SJCRH30 (cell line): Measurements from ENCODE around the gene OGFR. TPM values are rescaled to one million over a fixed set of nuclear protein-coding genes. Genes with fewer than 3 reads are reported as not detected.

Source experiments
- DNase-seq, 2 experiments: peaks; one replicate each; pipeline ENCODE4 v3.0.0-alpha.2; 2015 to 2020
- H3K27ac ChIP-seq: fragments of 250-450 bp; sonication (Bioruptor Pico); 2 replicates; pipeline ENCODE4 v1.5.1; 2020; ENCODE audit warnings: mild to moderate bottlenecking, moderate library complexity
- H3K27me3 ChIP-seq: fragments of 250-450 bp; sonication (Bioruptor Pico); 2 replicates; pipeline ENCODE4 v1.5.1; 2020; ENCODE audit warnings: mild to moderate bottlenecking, moderate library complexity
- H3K36me3 ChIP-seq: fragments of 250-450 bp; sonication (Bioruptor Pico); 2 replicates; pipeline ENCODE4 v1.5.1; 2020; ENCODE audit warnings: mild to moderate bottlenecking, moderate library complexity
- H3K4me1 ChIP-seq: fragments of 250-450 bp; sonication (Bioruptor Pico); 2 replicates; pipeline ENCODE4 v1.5.1; 2020; ENCODE audit warnings: mild to moderate bottlenecking, moderate library complexity
- H3K4me3 ChIP-seq: fragments of 250-450 bp; sonication (Bioruptor Pico); 2 replicates; pipeline ENCODE4 v1.5.1; 2020; ENCODE audit warnings: mild to moderate bottlenecking, moderate library complexity
- H3K9me3 ChIP-seq: fragments of 250-450 bp; sonication (Bioruptor Pico); replicated peaks from 2 replicates; pipeline ENCODE4 v1.5.1; 2020; ENCODE audit warnings: mild to moderate bottlenecking, moderate library complexity
- total RNA-seq: library from RNA; depleted of rRNA; stranded (reverse); fragments of >200 nt; shearing (Covaris generic); gene quantifications from 2 replicates; pipeline ENCODE4 v1.2.3, GENCODE V29; 2014; rRNA removed

Gene OGFR, protein sequence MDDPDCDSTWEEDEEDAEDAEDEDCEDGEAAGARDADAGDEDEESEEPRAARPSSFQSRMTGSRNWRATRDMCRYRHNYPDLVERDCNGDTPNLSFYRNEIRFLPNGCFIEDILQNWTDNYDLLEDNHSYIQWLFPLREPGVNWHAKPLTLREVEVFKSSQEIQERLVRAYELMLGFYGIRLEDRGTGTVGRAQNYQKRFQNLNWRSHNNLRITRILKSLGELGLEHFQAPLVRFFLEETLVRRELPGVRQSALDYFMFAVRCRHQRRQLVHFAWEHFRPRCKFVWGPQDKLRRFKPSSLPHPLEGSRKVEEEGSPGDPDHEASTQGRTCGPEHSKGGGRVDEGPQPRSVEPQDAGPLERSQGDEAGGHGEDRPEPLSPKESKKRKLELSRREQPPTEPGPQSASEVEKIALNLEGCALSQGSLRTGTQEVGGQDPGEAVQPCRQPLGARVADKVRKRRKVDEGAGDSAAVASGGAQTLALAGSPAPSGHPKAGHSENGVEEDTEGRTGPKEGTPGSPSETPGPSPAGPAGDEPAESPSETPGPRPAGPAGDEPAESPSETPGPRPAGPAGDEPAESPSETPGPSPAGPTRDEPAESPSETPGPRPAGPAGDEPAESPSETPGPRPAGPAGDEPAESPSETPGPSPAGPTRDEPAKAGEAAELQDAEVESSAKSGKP
- 46.6 and 49.0 TPM in 2 replicates for total RNA-seq

DNA sequence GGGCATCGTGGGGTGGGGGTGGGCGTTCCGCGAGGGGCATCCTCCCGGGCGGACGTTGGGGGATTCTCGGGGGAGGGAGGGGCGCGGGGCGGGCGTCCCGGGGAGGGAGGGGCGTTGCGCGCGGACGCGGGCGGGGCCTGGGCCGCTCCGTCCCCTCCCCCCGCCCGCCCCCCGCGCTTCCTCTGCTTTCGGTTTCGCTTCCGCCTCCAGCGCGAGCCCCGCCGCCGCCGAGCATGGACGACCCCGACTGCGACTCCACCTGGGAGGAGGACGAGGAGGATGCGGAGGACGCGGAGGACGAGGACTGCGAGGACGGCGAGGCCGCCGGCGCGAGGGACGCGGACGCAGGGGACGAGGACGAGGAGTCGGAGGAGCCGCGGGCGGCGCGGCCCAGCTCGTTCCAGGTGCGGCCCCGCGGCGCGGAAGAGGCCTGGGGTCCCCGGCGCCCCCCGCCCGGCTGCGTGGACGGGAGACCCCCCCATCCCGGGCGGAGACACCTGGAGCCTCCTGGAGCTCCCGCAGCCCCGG is at the start of gene OGFR:
OGFR (plus strand) TSS at position 209 of the 528 bp plus-strand sequence; CDS start at position 234, 25 bp downstream.
- DNase-seq = peak; percentile 82 to 84
- Histone ChIP-seq H3K4me3 (peak within 1 kb of the TSS; percentile 93), H3K27me3 (no peaks in the 10 kb centered on the region), H3K9me3 (no peaks in the 10 kb centered on the region), H3K27ac (no peak within 1 kb of the TSS), H3K36me3 (peaks cover 30% of the 10 kb centered on the region), H3K4me1 (peaks cover 8% of the 10 kb centered on the region; the same call in 1 of the 2 replicates)

DNA sequence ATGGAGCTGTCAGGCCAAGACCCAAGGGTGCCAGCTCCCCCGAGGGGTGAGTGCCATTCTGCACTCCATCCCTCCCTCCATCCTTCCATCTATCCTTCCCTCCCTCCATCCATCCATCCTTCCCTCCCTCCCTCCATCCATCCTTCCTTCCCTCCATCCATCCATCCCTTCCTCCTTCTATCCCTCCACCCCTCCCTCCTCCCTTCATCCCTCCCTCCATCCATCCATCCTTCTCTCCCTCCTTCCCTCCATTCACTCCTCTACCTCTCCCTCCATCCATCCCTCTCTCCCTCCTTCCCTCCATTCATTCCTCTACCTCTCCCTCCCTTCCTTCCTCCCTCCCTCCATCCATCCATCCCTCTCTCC is 49.7 kb upstream of the OGFR start:
- H3K27ac ChIP-seq = no peak overlapping the region
- no peak for DNase-seq
- H3K4me1 ChIP-seq = no peaks in the 10 kb centered on the region
- no peak overlapping the region for H3K4me3 ChIP-seq
- peaks cover 8% of the 10 kb centered on the region for H3K9me3 ChIP-seq
- peaks cover 24% of the 10 kb centered on the region for H3K27me3 ChIP-seq
- no peaks in the 10 kb centered on the region for H3K36me3 ChIP-seq

DNA sequence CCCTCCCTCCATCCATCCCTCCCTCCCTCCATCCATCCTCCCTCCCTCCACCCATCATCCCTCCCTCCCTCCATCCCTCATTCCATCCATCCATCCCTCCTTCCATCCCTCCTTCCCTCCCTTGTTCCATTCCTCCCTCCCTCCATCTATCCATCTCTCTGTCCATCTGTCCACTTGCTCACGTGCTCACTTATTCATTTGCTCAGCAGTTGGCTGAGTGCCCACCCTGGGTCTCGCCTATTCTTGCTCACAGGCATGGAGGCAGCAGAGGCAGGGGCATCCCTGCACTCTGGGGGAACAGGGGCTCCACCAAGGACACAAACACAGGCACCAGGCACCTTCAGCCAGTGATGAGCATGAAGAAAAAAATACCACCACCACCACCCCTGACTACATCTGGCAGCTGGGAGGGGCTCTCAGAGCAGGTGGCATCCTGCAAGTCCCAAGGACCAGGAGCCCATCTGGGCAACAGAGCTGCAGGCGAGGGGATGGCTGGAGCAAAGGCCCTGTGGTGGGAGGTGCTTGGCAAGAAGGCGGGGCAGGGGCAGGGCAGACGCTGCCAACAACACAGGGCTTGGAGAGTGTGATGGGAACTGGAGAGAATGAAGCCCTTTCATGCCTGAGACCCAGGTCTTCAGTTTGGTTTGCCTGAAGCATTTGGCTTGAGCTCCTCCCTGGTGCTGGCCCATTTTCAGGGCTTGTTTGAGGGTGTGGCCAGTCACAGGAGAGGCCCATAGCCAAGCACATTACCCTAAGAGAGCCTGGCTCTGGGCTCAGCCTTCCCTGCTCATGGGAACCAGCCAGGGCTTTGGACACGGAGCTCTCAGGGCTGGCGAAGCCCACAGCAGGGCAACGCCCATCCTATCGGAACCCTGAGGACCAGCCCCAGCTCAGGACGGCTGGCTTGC is 48.6 kb upstream of the OGFR start:
- peaks cover 25% of the 10 kb centered on the region for H3K27me3 ChIP-seq
- no peaks in the 10 kb centered on the region for H3K36me3 ChIP-seq
- H3K4me3 ChIP-seq = no peak overlapping the region
- no peaks in the 10 kb centered on the region for H3K4me1 ChIP-seq
- DNase-seq = no peak
- H3K9me3 ChIP-seq = peaks cover 8% of the 10 kb centered on the region
- H3K27ac ChIP-seq = no peak overlapping the region

DNA sequence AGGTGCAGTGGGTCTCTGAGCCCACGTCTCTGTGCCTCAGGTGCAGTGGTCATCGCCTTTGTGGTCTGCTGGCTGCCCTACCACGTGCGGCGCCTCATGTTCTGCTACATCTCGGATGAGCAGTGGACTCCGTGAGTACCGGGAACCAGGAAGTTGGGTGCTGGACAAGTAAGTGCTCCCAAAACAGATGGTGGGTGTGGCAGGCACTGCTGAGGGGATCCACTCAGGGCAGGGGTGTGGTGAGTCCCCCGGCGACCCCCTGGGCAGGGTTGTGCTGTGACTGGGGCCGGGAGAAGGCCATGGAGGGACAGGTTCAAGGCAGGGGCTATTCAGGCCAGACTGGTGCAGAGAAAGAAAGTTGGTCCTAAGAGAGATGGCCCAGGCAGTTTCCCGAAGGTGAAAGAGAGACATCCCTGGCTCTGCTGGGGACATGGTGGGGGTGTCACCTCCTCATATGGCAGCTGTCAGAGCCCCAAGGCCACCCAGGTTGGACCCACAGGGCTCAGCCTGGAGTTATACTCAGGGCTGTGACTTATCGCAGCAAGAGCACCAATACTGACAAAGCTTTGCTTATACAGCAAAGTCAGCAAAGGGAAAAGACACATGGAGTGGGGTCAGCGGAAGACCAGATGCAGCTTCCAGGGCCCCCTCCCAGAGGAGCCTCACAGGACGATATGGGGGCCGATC is 46.3 kb upstream of the OGFR start:
- peaks cover 8% of the 10 kb centered on the region for H3K9me3 ChIP-seq
- H3K4me3 ChIP-seq = no peak overlapping the region
- DNase-seq = no peak
- H3K4me1 ChIP-seq = no peaks in the 10 kb centered on the region
- H3K27ac ChIP-seq = no peak overlapping the region
- H3K27me3 ChIP-seq = peaks cover 11% of the 10 kb centered on the region
- H3K36me3 ChIP-seq = no peaks in the 10 kb centered on the region

DNA sequence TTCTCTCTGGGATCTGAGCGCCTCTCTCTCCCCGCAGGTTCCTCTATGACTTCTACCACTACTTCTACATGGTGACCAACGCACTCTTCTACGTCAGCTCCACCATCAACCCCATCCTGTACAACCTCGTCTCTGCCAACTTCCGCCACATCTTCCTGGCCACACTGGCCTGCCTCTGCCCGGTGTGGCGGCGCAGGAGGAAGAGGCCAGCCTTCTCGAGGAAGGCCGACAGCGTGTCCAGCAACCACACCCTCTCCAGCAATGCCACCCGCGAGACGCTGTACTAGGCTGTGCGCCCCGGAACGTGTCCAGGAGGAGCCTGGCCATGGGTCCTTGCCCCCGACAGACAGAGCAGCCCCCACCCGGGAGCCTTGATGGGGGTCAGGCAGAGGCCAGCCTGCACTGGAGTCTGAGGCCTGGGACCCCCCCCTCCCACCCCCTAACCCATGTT is 44.6 kb upstream of the OGFR start:
- Histone ChIP-seq H3K27me3 (peaks cover 5% of the 10 kb centered on the region), H3K9me3 (peaks cover 8% of the 10 kb centered on the region), H3K4me3 (no peak overlapping the region), H3K4me1 (no peaks in the 10 kb centered on the region), H3K36me3 (no peaks in the 10 kb centered on the region), H3K27ac (no peak overlapping the region)
- DNase-seq = no peak

DNA sequence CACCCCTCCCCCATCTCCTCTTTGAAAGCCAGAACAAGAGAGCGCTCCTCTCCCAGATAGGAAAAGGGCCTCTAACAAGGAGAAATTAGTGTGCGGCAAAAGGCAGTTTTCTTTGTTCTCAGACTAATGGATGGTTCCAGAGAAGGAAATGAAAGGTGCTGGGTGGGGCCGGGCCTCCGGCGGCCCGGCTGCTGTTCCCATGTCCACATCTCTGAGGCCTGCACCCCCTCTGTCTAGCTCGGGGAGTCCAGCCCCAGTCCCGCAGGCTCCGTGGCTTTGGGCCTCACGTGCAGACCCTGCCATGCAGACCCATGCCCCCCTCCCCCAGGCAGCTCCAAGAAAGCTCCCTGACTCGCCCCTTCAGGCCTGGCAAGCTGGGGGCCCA is 44.2 kb upstream of the OGFR start:
- DNase-seq = no peak
- Histone ChIP-seq H3K4me3 (no peak overlapping the region), H3K4me1 (no peaks in the 10 kb centered on the region), H3K36me3 (no peaks in the 10 kb centered on the region), H3K27ac (no peak overlapping the region), H3K9me3 (peaks cover 8% of the 10 kb centered on the region), H3K27me3 (peaks cover 5% of the 10 kb centered on the region)

DNA sequence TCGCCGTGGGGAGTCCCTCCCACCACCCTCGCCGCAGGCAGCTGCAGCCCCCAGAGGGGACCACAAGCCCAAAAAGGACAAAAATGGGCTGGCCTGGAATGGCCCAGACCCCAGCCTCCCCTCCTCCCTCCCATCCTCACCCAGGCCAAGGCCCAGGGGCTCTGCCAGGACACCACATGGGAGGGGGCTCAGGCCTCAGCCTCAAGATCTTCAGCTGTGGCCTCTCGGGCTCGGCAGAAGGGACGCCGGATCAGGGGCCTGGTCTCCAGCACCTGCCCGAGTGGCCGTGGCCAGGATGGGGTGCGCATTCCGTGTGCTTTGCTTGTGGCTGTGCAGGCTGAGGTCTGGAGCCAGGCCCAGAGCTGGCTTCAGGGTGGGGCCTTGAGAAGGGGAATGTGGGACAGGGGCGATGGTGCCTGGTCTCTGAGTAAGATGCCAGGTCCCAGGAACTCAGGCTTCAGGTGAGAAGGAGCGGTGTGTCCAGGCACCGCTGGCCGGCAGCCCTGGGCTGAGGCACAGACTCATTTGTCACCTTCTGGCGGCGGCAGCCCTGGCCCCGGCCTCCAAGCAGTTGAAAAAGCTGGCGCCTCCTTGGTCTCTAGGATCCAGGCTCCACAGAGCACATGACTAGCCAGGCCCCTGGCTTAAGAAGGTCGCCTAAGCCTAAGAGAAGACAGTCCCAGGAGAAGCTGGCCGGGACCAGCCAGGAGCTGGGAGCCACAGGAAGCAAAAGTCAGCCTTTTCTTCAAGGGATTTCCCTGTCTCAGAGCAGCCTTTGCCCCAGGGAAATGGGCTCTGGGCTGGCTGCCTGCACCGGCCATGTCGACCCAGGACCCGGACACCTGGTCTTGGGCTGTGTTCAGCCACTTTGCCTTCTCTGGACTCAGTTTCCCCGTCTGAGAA is 43.5 kb upstream of the OGFR start:
- peaks cover 5% of the 10 kb centered on the region for H3K27me3 ChIP-seq
- no peak for DNase-seq
- H3K27ac ChIP-seq = no peak overlapping the region
- no peaks in the 10 kb centered on the region for H3K4me1 ChIP-seq
- H3K36me3 ChIP-seq = no peaks in the 10 kb centered on the region
- peaks cover 8% of the 10 kb centered on the region for H3K9me3 ChIP-seq
- no peak overlapping the region for H3K4me3 ChIP-seq

DNA sequence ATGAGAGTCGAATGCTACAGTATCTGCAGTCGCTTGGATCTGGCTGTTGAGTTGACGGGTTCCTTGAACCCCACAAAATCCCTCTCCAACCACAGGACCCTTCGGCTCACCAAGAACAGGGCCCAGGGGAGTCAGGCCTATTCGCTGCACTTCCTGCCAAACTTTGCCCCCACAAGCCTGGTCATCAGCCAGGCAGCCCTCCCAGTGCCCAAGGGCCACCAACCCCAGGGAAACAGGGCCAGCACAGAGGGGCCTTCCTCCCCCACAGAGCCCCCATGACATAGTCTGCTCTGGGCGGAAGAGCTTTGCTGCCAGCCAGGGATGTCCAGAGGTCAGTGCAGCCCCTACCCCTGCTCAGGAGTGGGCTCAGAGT is 42.9 kb upstream of the OGFR start:
- Histone ChIP-seq H3K27me3 (peaks cover 5% of the 10 kb centered on the region), H3K27ac (no peak overlapping the region)

DNA sequence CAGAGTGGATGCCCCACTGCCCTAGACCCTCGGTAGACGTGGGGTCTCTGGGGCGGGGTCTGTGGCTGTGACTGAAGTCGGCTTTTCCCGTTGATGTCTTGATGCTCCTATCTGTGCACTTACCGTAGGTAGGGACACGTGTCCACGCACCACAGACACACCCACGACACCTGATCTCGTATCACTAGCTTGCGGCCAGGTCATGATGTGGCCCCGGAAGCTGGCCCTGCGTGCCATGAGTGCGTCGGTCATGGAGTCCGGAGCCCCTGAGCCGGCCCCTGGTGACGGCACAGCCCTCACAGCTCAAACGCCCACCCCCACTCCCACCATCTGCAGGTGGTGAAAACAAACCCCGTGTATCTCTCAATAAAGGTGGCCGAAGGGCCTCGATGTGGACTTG is 42.3 kb upstream of the OGFR start:
- Histone ChIP-seq H3K4me3 (no peak overlapping the region), H3K9me3 (peaks cover 1% of the 10 kb centered on the region), H3K27me3 (peaks cover 5% of the 10 kb centered on the region), H3K4me1 (no peaks in the 10 kb centered on the region), H3K36me3 (no peaks in the 10 kb centered on the region), H3K27ac (no peak overlapping the region)
- no peak for DNase-seq

More for the DNA sequence above, 42.9 kb upstream of the OGFR start:
- Histone ChIP-seq H3K4me3 (no peak overlapping the region), H3K36me3 (no peaks in the 10 kb centered on the region), H3K4me1 (no peaks in the 10 kb centered on the region), H3K9me3 (peaks cover 7% of the 10 kb centered on the region)
- DNase-seq = no peak

DNA sequence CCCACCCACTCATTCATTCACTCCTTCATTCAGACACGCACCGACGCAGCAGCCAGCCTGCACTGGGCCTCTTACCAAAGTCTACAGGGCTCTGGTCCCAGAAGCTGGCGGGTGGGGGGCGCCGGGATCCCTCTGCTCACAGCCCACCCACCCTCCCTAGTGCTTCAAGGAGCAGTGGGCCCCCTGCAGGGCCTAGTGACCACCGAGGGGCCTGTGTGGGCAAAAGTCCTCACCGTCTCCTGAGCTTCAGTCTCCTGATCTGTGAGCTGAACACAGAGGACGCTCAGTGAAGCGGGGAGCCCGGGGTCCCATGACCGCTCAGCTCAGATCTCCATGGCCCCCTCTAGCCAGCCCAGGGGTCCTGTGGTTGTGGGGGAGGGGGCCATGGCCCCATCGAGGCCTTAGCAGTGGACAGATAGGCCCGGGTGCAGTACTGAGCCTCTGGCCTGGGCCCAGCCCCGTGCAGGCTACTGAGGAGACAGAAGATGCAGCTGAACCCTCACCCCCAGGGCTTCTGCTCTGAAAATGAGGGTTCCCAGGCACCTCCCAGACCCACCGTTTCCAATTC is 41.8 kb upstream of the OGFR start:
- no peaks in the 10 kb centered on the region for H3K9me3 ChIP-seq
- H3K27ac ChIP-seq = no peak overlapping the region
- H3K4me3 ChIP-seq = no peak overlapping the region
- no peak for DNase-seq
- no peaks in the 10 kb centered on the region for H3K36me3 ChIP-seq
- no peaks in the 10 kb centered on the region for H3K4me1 ChIP-seq
- H3K27me3 ChIP-seq = peaks cover 5% of the 10 kb centered on the region

DNA sequence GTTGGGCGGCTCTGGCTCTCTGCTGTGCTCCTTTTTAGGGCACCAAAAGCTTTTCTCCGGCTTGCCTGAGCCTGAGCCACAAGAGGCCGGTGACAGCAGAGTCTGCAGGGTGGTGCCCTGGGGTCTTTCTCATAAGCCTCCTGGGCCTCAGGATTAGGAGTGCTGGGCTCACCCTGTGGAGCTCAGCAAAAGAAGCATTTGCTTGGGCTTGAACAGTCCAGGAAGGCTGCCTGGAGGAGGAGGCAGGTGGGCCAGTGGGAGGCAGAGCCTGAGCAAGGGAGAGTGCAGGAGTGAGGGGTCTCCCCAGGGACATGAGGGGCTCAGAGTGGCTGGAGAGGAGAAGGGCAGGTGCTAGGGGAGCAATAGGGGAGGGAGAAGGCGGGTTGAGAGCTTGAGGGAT is 41.2 kb upstream of the OGFR start:
- Histone ChIP-seq H3K27me3 (peaks cover 5% of the 10 kb centered on the region), H3K36me3 (no peaks in the 10 kb centered on the region), H3K9me3 (no peaks in the 10 kb centered on the region), H3K4me3 (no peak overlapping the region), H3K4me1 (no peaks in the 10 kb centered on the region), H3K27ac (no peak overlapping the region)
- DNase-seq = no peak

DNA sequence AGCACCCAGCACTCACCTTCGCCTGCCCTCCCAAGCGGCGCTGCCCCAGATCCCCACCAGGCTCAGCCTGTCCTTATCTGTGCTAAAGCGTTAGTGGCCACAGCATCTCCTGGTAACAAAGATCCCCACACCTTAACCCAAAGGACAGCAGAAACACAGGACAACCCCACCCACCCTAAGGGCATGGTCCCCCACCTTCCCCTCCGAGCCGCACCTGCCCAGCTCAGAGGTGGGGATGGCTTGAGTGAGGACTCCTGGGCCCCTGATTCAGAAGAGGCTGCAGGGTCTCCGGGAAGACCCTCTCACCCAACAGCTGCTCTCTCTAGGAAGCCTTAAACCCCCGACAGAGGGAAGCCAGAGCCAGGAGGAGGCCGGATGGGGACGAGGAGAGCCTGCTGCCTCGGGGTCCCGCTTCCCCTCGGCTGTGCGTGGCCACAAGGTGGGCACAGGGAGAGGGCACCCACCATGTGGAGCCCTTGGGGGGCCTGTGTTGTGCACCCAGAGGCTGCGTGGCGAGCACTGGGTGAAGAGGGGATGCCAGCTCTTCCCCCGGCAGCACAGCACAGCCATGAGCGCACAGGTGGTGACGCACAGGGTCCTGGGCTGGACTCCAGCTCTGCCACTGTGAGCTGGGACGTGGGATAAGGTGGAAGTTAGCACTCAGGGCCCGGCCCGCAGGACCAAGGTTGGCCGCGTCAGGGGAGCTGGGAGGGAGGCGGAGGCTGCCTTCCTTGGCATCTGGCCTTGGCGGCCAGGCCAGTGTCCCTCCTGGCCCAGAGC is 40.3 kb upstream of the OGFR start:
- Histone ChIP-seq H3K27me3 (peaks cover 5% of the 10 kb centered on the region), H3K36me3 (no peaks in the 10 kb centered on the region), H3K4me1 (no peaks in the 10 kb centered on the region), H3K4me3 (no peak overlapping the region), H3K9me3 (no peaks in the 10 kb centered on the region), H3K27ac (no peak overlapping the region)
- DNase-seq = no peak
